ENCODE results near the gene DCX.

Gene DCX

DNA sequence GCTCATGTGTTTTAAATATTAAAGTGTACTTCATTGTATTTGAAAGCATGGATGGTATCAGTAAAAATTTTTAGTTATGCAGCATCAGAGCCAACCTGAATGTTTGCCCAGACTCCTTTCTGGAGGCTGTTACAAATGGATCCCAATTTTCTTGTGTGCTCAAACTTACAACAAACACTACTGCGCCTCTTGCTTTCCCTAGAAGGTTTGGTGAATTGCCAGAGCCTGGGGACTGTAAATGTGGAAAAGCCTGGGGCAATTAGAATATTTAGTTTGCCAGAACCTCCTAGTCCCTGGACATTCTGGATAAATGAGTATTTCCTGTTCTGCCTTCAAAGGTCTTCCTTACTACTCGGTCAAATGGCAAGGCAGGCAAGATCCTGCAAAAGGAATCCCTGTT is 146.5 kb downstream of the DCX start:
- no peaks in the 10 kb centered on the region for H4K20me1 ChIP-seq (ENCODE audit: insufficient read depth, low read length)
- H3K27me3 ChIP-seq (ENCODE audit: insufficient read depth, low read length, poor library complexity), result no peaks in the 10 kb centered on the region
- no peaks in the 10 kb centered on the region for H3K36me3 ChIP-seq (ENCODE audit: insufficient read depth, low read length)
- H3K79me2 ChIP-seq (ENCODE audit: insufficient read depth, low read length), result no peaks in the 10 kb centered on the region
- ATAC-seq (ENCODE audit: insufficient read depth, low read depth) (no peak), DNase-seq (no peak)
- H2AFZ ChIP-seq (ENCODE audit: low read depth, low read length), result no peak overlapping the region
- H3K4me3 ChIP-seq (ENCODE audit: low read depth in 1 of 2, low read length in 2 of 2), result no peak overlapping the region
- TF ChIP-seq EZH2 (IDR thresholded peaks at IDR 0.05; ENCODE audit: borderline replicate concordance, low read depth, low read length, severe bottlenecking), result no peak
- TF ChIP-seq, protein P1, sequence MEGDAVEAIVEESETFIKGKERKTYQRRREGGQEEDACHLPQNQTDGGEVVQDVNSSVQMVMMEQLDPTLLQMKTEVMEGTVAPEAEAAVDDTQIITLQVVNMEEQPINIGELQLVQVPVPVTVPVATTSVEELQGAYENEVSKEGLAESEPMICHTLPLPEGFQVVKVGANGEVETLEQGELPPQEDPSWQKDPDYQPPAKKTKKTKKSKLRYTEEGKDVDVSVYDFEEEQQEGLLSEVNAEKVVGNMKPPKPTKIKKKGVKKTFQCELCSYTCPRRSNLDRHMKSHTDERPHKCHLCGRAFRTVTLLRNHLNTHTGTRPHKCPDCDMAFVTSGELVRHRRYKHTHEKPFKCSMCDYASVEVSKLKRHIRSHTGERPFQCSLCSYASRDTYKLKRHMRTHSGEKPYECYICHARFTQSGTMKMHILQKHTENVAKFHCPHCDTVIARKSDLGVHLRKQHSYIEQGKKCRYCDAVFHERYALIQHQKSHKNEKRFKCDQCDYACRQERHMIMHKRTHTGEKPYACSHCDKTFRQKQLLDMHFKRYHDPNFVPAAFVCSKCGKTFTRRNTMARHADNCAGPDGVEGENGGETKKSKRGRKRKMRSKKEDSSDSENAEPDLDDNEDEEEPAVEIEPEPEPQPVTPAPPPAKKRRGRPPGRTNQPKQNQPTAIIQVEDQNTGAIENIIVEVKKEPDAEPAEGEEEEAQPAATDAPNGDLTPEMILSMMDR (IDR thresholded peaks at IDR 0.05; ENCODE audit: borderline replicate concordance, extremely low read depth, low read length, poor library complexity, severe bottlenecking), result no peak
- H3K9me3 ChIP-seq (ENCODE audit: insufficient read depth, low read length, severe bottlenecking), result no peaks in the 10 kb centered on the region
- no peak overlapping the region for H3K27ac ChIP-seq (ENCODE audit: low read length)
- no peaks in the 10 kb centered on the region for H3K4me1 ChIP-seq (ENCODE audit: insufficient read depth, low read length)
- no peak overlapping the region for H3K4me2 ChIP-seq (ENCODE audit: insufficient read depth, low read length)
- H3K9ac ChIP-seq (ENCODE audit: low read depth, low read length), result no peak overlapping the region

DNA sequence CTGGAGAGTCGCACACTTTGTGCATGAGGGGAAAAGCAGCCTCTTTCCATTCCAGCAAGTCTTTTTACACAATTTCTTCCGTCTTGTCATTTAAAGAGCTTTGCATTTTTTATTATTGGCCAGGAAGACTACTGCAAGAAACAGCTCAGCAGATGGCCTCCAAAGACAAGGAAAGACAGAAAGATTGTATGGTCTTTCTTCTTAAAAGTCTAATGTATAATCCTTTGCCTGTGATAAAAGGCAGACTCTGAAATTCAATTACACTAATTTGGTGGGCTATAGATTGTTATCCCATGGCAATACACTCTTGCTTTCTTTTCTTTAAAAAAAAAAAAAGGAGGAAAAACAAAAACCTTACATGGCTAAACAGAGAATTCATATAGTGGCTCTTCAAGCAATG is 147.6 kb downstream of the DCX start:
- H3K4me1 ChIP-seq (ENCODE audit: insufficient read depth, low read length), result no peaks in the 10 kb centered on the region
- no peak overlapping the region for H3K4me2 ChIP-seq (ENCODE audit: insufficient read depth, low read length)
- H2AFZ ChIP-seq (ENCODE audit: low read depth, low read length), result no peak overlapping the region
- no peaks in the 10 kb centered on the region for H4K20me1 ChIP-seq (ENCODE audit: insufficient read depth, low read length)
- H3K36me3 ChIP-seq (ENCODE audit: insufficient read depth, low read length), result no peaks in the 10 kb centered on the region
- no peaks in the 10 kb centered on the region for H3K79me2 ChIP-seq (ENCODE audit: insufficient read depth, low read length)
- DNase-seq (no peak), ATAC-seq (ENCODE audit: insufficient read depth, low read depth) (no peak)
- no peak overlapping the region for H3K9ac ChIP-seq (ENCODE audit: low read depth, low read length)
- TF ChIP-seq, protein P1 (IDR thresholded peaks at IDR 0.05; ENCODE audit: borderline replicate concordance, extremely low read depth, low read length, poor library complexity, severe bottlenecking), result no peak
- TF ChIP-seq EZH2 (IDR thresholded peaks at IDR 0.05; ENCODE audit: borderline replicate concordance, low read depth, low read length, severe bottlenecking), result no peak
- H3K4me3 ChIP-seq (ENCODE audit: low read depth in 1 of 2, low read length in 2 of 2), result no peak overlapping the region
- H3K27ac ChIP-seq (ENCODE audit: low read length), result no peak overlapping the region
- H3K9me3 ChIP-seq (ENCODE audit: insufficient read depth, low read length, severe bottlenecking), result no peaks in the 10 kb centered on the region
- H3K27me3 ChIP-seq (ENCODE audit: insufficient read depth, low read length, poor library complexity), result no peaks in the 10 kb centered on the region

DNA sequence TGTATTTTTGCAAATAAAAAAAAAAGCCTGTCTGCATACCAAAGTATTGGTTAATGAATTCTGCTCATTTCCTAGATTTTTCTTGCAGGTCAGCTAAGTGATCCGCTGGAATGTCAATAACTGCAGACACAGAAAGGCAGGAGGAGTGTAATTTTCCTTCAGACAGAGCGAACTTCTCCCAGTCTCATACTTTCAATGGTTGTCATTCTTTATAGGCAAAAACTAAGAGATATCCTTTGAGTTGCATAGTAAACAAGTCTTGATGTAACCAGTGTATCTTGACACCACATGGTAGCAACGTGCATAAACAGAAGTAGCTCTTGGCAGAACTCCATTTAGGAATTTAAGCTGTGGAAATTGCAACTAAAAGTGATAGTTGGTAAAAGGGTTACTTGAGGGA is 149.9 kb downstream of the DCX start:
- no peaks in the 10 kb centered on the region for H3K79me2 ChIP-seq (ENCODE audit: insufficient read depth, low read length)
- no peaks in the 10 kb centered on the region for H4K20me1 ChIP-seq (ENCODE audit: insufficient read depth, low read length)
- no peak overlapping the region for H3K9ac ChIP-seq (ENCODE audit: low read depth, low read length)
- TF ChIP-seq, protein P1 (IDR thresholded peaks at IDR 0.05; ENCODE audit: borderline replicate concordance, extremely low read depth, low read length, poor library complexity, severe bottlenecking), result no peak
- TF ChIP-seq EZH2 (IDR thresholded peaks at IDR 0.05; ENCODE audit: borderline replicate concordance, low read depth, low read length, severe bottlenecking), result no peak
- H2AFZ ChIP-seq (ENCODE audit: low read depth, low read length), result no peak overlapping the region
- H3K9me3 ChIP-seq (ENCODE audit: insufficient read depth, low read length, severe bottlenecking), result no peaks in the 10 kb centered on the region
- H3K27ac ChIP-seq (ENCODE audit: low read length), result no peak overlapping the region
- ATAC-seq (ENCODE audit: insufficient read depth, low read depth) (no peak), DNase-seq (no peak)
- H3K27me3 ChIP-seq (ENCODE audit: insufficient read depth, low read length, poor library complexity), result no peaks in the 10 kb centered on the region
- H3K4me2 ChIP-seq (ENCODE audit: insufficient read depth, low read length), result no peak overlapping the region
- H3K4me3 ChIP-seq (ENCODE audit: low read depth in 1 of 2, low read length in 2 of 2), result no peak overlapping the region
- no peaks in the 10 kb centered on the region for H3K36me3 ChIP-seq (ENCODE audit: insufficient read depth, low read length)
- no peaks in the 10 kb centered on the region for H3K4me1 ChIP-seq (ENCODE audit: insufficient read depth, low read length)

DNA sequence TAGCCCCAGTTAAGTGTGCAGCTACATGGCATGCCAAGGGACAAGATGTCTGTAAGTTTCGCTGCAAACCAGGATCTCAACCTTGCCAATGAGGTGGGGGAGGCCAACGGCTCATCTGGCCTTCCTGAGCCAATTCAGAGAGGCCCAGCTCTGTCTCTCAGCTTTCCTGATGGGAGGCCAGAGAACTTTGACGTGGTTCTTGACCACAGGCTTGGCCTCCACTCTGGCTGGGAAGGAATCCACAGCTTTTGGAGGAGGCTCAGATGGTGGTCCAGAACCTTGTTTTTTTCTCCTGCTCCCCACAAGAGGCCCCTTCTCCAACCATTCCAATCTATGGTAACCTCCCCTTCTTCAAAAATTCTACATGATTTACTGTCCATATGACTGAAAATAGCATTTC is 151.5 kb downstream of the DCX start:
- no peak for ATAC-seq (ENCODE audit: insufficient read depth, low read depth)
- Histone ChIP-seq H3K9me3 (ENCODE audit: insufficient read depth, low read length, severe bottlenecking) (no peaks in the 10 kb centered on the region), H3K4me3 (ENCODE audit: low read depth in 1 of 2, low read length in 2 of 2) (no peak overlapping the region), H2AFZ (ENCODE audit: low read depth, low read length) (no peak overlapping the region), H3K79me2 (ENCODE audit: insufficient read depth, low read length) (no peaks in the 10 kb centered on the region), H3K4me2 (ENCODE audit: insufficient read depth, low read length) (no peak overlapping the region), H3K36me3 (ENCODE audit: insufficient read depth, low read length) (no peaks in the 10 kb centered on the region), H3K9ac (ENCODE audit: low read depth, low read length) (no peak overlapping the region), H3K27me3 (ENCODE audit: insufficient read depth, low read length, poor library complexity) (no peaks in the 10 kb centered on the region), H3K4me1 (ENCODE audit: insufficient read depth, low read length) (no peaks in the 10 kb centered on the region), H3K27ac (ENCODE audit: low read length) (no peak overlapping the region), H4K20me1 (ENCODE audit: insufficient read depth, low read length) (no peaks in the 10 kb centered on the region)
- DNase-seq, result no peak
- TF ChIP-seq, protein P1 (IDR thresholded peaks at IDR 0.05; ENCODE audit: borderline replicate concordance, extremely low read depth, low read length, poor library complexity, severe bottlenecking), result no peak
- TF ChIP-seq EZH2 (IDR thresholded peaks at IDR 0.05; ENCODE audit: borderline replicate concordance, low read depth, low read length, severe bottlenecking), result no peak
